HFF-Myc (cell line): ENCODE results near the gene ZBTB17.

Source experiments
- DNase-seq: peaks from one replicate; pipeline ENCODE4 v3.0.0-alpha.2; 2011; ENCODE audit warnings: low read depth; ENCODE audit errors: extremely low read depth
- H3K4me3 ChIP-seq: replicated peaks from 2 replicates; pipeline ENCODE4 v1.5.1; 2011; ENCODE audit warnings: low read depth, mild to moderate bottlenecking, control low read depth, low read length
- CTCF ChIP-seq: IDR thresholded peaks from 2 replicates; pipeline ENCODE4 v1.5.1; 2012; ENCODE audit warnings: mild to moderate bottlenecking, low read depth, low read length, control low read depth; ENCODE audit errors: missing control alignments

Gene ZBTB17

GRCh38 chr1:16018749-16019643 lies 43.1 kb upstream of the ZBTB17 start:
- no peak for TF ChIP-seq CTCF
- no peak overlapping the region for H3K4me3 ChIP-seq
- no peak for DNase-seq

GRCh38 chr1:16018308-16018707 lies 42.4 kb upstream of the ZBTB17 start:
- no peak overlapping the region for H3K4me3 ChIP-seq
- DNase-seq, result no peak
- TF ChIP-seq CTCF, result no peak

DNA sequence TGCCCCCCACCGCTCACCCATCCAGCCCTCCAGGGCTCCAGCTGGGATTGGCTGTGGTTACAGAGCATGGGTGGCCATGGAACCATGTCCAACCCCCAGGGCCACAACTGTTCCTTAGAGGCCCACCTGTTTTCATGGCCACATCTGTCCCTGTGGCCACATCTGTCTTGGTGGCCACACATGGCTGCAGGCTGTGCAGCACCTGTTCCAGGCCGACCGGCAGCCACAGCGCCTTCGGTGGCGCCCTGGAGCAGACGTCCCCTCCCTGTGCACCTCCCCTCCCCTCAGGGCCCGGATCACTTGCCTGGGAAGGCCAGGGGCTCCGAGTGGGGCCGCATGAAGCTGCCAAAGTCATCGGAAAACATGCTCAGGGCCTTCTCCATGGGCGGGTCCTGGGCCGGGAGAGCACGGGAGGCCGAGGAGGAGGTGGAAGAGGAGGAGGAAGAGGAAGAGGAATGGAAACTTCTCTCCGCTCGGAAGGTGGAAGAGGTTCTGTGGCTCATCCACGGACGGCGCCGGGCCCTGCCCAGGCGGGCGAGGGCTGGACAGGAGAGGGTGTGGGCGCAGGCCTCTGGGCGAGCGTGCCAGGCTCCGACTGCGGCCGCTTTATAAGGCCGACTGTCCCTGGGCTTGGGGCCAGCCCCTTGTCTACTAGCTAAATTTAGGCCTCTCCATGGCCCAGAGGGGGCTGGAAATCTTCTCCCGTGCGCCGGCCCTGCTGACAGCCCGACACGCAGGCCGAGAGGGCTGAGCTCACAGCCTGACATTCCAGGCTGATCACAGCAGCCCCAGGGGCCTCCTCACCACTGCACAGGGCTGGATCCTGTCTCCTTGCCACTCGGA lies 41.8 kb upstream of the ZBTB17 start, which contains the start of gene HSPB7:
Gene HSPB7 (minus strand): TSS at position 583 of the 843 bp plus-strand sequence. CDS start 80 bp downstream, at position 503.
- no peak for DNase-seq
- no peak within 1 kb of the TSS for H3K4me3 ChIP-seq
- no peak for TF ChIP-seq CTCF

DNA sequence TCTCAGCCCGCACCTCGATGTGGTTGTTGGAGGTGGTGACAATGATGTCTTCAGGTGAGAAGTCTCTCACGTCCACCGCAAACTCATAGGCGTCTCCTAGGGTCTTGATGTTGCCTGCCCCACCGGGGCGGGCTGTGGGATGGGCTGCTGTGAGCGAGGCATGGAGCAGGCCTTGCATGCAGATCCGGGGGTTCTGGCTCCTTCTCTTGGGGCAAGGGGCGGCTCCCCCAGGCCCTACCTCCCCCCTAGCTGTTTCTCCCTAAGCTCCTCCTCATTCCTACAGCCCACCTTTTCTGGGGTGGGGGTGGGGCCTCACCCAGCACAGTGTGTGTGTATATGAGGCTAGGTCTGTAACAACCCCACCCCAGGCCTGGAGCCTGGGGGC lies 41.2 kb upstream of the ZBTB17 start:
- DNase-seq, result no peak
- no peak for TF ChIP-seq CTCF
- no peak overlapping the region for H3K4me3 ChIP-seq

DNA sequence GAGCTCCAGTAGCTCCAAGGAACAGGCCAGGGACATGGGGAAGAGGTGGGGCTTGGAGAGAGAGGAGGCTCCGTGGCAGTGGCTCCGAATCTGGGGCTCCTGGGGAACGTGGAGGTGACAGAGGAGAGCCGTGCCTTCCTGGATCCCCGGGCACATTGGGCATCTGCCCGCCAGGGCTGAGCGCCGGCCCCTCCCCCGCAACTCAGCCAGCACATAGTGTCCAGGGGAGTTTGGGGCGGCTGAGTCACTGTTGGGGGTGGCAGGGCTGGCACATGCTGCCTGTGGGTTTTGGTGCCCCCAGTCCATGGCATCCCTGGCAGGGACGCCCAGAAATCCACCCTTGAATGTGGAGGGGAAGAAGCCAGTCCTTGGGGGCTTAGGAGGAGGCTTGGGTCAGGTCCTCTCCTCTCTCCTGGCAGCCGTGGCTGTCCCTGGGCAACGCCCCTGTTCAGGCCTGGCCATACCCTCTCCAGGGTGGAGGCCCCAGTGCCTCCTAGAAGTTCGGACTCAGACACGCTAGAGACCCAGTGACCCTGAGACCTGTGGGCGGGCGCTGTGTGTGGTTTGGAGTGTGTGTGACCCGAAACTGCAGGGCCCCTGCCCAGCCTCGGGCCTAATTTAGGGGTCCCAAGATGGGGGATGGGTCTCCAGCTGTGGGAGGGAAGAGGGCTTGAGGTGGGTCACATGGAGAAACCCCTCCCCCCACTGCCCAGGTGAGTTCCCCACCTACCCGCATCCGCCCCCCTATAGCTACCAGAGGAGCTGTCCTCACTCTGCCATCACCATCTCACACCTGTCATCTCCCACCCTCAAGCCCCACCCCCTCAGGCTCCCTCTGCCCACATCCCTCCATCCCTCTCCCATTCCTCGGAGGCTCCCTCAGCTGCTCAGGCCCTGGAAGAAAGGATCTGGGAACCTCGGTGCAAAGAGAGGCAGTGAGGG lies 40.3 kb upstream of the ZBTB17 start:
- H3K4me3 ChIP-seq, result no peak overlapping the region
- no peak for TF ChIP-seq CTCF
- no peak for DNase-seq

- H3K4me3 ChIP-seq, result no peak overlapping the region
- TF ChIP-seq CTCF, result no peak
- DNase-seq, result no peak
Measured at GRCh38 chr1:16015491-16015890, 39.6 kb upstream of the ZBTB17 start.
